Raji (cell line): ENCODE results near the gene IARS1.

Source experiments
- POLR2A ChIP-seq: IDR thresholded peaks from 2 replicates; pipeline ENCODE4 v1.6.1; 2011; ENCODE audit warnings: low read depth, low read length, control low read depth; ENCODE audit not compliant: insufficient read depth

IARS1 gene

DNA sequence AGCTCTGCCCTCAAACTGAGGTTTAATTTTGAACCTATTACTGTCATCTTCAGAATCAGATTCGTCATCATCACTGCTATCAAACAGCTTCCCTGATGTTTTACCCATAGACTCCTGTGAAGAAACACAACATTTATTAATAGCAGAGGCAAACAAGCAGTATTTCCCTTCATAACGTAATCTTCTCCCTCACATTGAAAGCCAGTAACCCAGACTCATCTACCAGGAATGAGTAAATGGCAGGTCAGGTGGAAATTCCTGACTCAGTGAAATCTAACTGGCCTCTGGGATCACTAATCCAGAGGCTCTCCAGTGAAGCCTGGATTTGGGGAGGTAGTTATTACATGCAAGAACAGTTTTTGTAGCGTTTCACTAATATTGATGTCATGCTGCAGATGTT, 17.1 kb upstream of the IARS1 start:
- TF ChIP-seq POLR2A, result no peak

- TF ChIP-seq POLR2A, result no peak
These were observed 15.4 kb upstream of the IARS1 start for GRCh38 chr9:92308893-92309292.

- TF ChIP-seq POLR2A, result no peak
These were observed 7.4 kb upstream of the IARS1 start for GRCh38 chr9:92300936-92301335.

- TF ChIP-seq POLR2A, result no peak
These were observed 5.6 kb upstream of the IARS1 start for GRCh38 chr9:92299116-92299515.

- no peak for TF ChIP-seq POLR2A
These were observed 4.5 kb upstream of the IARS1 start for GRCh38 chr9:92298036-92298435.

DNA sequence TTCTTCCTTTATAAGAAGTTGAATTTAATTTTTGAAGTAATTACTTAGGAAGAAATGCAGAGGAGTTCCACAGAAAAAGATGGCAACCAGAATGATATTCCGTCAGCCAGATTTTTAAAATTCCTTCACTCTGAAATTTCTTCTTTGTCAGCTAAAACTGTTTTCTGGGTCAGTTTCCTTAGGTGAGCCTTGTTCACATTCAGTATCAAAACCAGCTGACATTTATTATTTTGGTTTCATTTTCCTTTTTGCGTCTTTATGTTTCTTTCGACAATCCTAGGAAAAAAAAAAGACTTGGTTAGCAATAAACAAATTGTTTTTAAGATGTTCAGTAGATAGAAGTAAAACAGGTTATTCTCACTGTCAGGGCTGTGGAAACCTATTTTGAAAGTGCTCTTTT, 4.1 kb upstream of the IARS1 start:
- TF ChIP-seq POLR2A, result no peak

- TF ChIP-seq POLR2A, result no peak
These were observed 2.3 kb upstream of the IARS1 start for GRCh38 chr9:92295827-92296258.

- no peak for TF ChIP-seq POLR2A
These were observed 1.8 kb upstream of the IARS1 start for GRCh38 chr9:92295240-92295790.

- TF ChIP-seq POLR2A, result no peak
These were observed 790 bp upstream of the IARS1 start for GRCh38 chr9:92294297-92294676.

DNA sequence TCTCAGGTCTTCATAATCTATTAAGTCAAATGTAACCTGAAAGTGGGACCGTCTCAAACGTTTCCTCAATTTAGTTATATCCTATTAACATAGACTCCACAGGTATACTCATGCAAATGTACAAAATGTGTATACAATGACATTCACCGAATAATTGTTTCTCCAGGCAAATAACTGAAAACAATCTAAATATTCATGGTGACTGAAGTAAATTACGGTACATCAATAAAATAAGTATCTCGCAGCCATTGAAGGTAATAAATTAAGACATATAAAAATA, 482 bp downstream of the IARS1 start:
- no peak for TF ChIP-seq POLR2A

DNA sequence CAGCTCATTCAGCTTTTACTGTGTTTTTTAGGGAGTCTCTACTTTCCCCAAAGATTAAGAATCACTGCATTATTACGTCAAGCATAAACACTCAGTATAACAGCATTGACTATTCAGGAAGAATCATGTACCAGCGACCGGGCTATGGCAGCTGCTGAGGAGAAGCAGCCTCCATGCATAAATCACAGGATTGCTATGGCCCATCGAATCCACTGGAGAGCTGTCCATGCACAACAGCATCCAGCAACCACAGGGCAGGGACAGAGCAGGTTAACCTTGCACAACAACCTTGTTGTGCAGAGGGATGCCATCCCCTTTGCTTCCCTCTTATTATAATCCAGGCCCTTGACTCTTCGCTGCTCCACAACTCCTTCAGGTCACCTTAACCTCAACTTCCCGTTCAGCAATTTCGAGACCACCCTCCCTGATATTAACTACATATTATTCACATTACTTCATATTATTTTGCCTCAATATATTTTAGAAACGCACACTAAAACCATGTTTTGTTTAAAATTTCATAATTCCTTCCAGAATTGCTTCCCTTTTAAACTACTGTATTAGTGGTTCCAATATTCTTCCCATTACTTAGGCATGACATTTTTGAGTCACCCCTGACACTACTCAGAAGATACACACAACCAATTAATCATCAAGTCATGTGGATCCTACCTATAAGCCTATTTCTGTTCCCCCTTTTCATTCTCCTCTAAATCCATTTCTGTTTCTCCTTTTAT, 991 bp downstream of the IARS1 start:
- no peak for TF ChIP-seq POLR2A

DNA sequence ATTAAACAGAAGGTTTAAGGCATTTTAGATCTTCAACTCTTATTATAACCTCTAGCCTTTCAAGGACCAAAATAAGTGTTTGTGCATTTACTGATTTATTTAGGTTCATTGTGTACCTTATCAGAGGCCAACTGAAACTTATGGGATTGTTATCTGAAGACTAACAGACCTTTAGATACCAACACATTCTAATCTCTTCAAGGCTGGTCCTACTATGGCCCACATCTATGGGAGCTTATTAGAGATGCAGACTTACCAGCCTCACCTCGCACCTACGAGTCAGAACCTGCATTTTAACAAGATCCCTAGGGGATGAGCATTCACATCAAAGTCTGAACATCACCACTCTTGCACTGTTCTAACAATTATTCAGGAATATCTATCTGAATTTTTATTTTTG, 1.9 kb downstream of the IARS1 start:
- no peak for TF ChIP-seq POLR2A

GRCh38 chr9:92290785-92291429, 2.6 kb downstream of the IARS1 start:
- no peak for TF ChIP-seq POLR2A

DNA sequence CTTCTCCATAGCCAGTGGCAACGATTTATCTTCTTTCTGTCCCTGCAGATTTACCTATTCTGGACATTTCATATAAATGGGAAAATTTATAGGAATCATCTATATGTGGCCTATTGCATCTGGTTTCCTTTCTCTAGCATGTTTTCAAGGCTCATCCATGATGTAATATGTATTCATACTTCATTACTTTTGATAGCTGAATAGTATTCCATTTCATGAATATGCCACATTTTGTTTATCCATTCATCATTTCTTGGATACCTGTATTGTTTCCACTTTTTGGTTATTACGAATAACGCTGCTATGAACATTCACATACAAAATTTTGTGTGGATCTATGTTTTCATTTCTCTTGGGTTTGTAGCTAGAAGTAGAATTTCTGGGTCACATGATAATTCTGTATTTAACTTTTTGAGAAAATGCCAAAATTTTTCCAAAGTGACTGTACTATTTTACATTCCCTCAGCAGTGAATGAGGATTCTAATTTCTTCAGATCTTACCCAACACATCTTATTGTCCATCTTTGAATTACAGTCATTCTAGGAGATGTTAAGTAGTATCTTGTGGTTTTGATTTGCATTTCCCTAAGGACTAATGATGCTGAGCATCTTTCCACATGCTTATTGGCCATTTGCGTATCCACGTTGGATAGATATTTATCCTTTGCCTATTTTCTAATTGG, 3.6 kb downstream of the IARS1 start:
- no peak for TF ChIP-seq POLR2A

DNA sequence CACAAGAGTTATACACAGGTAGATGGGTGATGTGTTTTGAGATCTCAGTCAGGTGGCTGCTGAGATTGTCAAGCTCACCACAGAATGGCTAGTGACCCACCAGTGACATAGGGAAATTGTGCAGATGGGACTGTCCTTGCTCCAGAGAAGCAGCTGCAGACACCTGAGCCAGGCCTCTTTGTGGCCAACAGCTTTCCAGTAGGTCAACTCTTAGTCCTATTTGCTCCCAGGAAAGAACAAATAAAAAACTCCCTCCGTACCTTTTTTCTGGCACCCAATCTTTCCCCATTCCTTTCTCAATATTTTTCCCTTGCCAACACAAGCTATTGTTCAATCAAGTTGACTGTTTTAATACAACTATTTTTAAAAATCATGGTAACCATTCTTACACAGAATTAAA, 14.2 kb downstream of the IARS1 start:
- TF ChIP-seq POLR2A, result no peak

- no peak for TF ChIP-seq POLR2A
These were observed 15.4 kb downstream of the IARS1 start for GRCh38 chr9:92278110-92278509.

GRCh38 chr9:92276331-92277032, 17.0 kb downstream of the IARS1 start:
- TF ChIP-seq POLR2A, result no peak
